HG03066 (cell line): Measurements from ENCODE around the gene SLC22A3.
"Not testable (repeated sequence)": the region's sequence is repeated elsewhere in the genome, so short reads cannot be mapped to it uniquely, and the experiment has no call there.

ENCODE experiments used
- ATAC-seq: cut with Tn5 transposase; IDR thresholded peaks from one replicate; pipeline ENCODE4 v1.9.1; 2021; ENCODE audit warnings: low read depth; ENCODE audit not compliant: unreplicated experiment

The SLC22A3 gene

DNA sequence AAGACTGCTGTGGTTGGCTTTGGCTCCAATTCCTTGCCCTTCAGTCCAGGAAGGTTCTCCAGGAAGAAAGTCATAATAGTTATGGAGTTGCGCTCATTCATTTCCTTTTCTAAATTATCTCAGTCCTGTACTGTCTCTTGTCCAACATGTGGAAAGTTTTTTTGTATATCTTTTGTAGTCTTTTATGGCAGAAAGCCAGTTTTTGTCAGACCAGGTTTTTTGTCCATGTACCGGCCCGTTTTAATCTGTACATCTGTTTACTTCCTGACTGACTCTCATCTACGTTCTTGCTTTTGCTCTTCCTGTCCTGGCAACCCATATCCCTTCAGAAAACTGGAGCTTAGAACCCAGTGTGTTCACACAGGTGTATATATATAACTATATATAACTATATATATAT, 127.9 kb downstream of the SLC22A3 start:
- ATAC-seq, result not testable (repeated sequence)

DNA sequence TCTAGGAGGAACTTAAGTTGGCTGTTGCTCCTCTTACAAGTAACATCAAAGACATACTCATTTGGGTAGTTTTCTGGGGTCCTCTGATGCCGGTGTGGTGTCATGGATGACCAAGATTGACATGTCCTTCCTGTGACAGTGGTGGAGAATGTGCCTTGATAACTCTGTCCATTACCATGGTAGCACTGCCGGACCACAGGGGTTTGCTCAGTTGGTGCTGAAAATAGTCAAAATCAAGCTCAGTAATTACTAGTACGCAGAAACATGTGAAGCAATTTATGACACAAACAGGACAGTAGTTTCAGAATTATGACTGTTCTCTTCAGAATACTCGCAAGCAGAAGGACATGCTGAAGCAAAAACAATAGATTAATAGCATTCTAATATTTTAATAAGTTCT, 128.9 kb downstream of the SLC22A3 start:
- not testable (repeated sequence) for ATAC-seq

GRCh38 chr6:160477901-160478300, 129.7 kb downstream of the SLC22A3 start:
- ATAC-seq, result no peak

DNA sequence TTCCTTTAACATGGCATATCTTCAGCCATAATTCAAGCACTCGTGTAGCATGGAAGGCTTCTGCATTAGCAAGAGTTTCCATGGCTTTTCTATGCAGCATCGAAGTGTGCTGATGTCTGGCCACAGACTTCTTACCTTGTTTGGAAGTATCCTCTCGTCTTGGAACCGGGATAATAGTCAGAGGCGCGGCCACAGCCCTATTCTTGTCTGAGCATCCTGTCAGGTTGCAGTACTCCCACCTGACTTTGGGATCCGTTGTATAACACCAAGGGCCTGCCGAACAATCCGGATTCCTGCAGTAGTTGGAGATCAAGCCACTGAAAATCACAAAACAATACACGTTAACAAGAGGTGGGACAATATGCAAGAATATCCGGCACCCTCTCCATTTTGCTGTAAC, 138.9 kb downstream of the SLC22A3 start:
- no peak for ATAC-seq

DNA sequence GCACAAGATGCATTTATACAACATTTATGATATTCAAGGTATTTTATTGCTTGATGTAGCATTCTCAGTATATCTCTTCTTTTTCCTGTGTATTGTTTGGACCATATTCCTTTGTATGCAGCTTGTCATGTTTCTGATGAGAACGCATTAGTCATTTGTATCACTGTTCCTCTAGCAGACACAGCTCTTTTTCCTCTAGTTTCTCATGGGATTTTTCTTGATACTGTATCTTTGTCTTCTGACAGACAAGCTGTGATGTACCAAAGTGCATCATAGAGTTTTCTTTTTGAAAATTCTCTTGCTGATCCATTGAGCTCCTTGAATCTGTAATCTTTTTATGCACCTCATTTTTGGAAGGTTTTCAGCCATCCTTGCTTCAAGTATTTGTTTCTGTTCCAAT, 140.9 kb downstream of the SLC22A3 start:
- no peak for ATAC-seq

DNA sequence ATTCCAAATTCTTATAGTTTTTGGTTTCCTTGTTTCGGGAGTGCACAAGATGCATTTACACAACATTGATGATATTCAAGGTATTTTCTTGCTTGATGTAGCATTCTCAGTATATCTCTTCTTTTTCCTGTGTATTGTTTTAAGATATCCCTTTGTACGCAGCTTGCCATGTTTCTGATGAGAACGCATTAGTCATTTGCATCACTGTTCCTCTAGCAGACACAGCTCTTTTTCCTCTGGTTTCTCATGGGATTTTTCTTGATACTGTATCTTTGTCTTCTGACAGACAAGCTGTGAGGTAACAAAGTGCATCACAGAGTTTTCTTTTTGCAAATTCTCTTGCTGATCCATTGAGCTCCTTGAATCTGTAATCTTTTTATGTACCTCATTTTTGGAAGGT, 146.4 kb downstream of the SLC22A3 start:
- ATAC-seq, result no peak

- no peak for ATAC-seq
Measured at GRCh38 chr6:160500639-160501038, 152.5 kb downstream of the SLC22A3 start.
